DMS 273 treated with DMSO at 0.1 percent for 48 hours (cell line): ENCODE results near the gene ASTN2.

Source experiments
- DNase-seq: peaks from one replicate; lab custom pipeline; 2025; lab: John Stamatoyannopoulos, UW

Gene ASTN2

DNA sequence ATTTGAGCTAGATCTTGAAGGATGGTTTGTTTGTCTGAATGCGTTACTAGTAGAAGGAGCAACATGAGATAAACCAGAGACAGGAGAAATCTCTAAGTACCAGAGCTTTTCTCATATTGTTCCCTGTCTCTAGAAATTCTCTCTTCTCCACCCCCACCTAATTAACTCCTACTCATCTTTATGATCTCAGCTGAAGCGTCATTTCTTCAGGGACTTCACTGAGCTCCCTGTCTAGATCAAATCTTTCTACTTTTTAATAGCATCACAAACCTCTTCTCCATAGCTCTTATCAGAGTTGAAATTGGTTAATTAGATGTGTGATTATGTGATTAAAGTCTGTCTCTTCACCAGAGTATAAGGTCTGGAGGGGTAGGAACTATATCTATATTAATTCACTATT is 1035.0 kb downstream of the ASTN2 start:
- no peak for DNase-seq

DNA sequence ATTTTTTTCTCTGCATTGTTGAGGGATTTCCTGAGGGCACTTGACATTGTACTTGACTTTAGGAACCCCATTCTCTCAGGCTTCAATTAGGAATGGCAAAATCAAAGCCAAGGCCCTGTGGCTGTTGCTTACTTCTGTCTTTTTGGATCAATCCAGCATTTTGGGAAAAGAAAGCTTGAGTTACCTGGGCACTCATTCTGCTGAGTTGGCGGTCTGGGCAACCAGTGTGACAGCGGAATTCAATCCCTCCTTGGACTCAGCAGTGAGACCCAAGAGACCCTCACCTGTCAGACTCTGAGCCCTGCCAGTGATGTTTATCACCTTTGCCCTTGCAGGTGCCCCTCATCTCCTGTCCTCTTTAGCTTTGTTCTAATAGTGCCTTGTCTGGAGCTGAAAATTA is 1036.0 kb downstream of the ASTN2 start:
- no peak for DNase-seq

DNA sequence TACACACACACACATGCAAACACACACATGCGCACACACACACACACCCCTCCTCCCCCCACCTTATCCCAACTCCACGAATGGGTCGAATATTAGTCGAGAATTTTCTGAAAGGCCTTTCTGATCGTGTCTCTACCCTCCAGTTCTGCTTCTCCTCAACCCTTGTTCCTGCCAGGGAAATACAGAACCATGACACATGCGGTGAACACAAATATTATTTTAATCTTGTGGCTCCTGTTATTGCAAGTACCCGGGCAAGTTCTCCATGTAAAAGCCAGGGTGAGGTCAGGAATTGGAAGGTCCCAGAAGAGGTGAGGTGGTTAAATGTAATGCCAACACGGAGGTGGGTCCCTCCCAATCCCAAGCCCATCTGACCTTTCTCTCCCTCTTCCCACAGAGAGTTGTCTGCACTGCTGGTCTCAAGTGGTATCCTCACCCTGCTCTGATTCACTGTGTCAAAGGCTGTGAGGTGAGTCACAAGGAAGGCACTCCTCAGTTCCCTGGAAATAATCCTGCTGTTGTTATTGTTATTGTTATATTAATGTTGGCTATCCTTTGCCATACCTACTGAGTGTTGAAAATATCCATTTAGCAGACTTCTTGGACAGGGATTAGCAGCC is 1037.6 kb downstream of the ASTN2 start:
- DNase-seq: no peak
